ENCODE measurements around the gene ZFYVE28. TPM values are rescaled to one million over a fixed set of nuclear protein-coding genes. Genes with fewer than 3 reads are reported as not detected.

Gene ZFYVE28
- total and polyA plus RNA-seq, 10 of the 15 experiments (the other 5 are each of a cell fraction or from before 2014, with no cell fraction given): 0.06 to 1.9 (median 0.22) TPM; not detected in 1

DNA sequence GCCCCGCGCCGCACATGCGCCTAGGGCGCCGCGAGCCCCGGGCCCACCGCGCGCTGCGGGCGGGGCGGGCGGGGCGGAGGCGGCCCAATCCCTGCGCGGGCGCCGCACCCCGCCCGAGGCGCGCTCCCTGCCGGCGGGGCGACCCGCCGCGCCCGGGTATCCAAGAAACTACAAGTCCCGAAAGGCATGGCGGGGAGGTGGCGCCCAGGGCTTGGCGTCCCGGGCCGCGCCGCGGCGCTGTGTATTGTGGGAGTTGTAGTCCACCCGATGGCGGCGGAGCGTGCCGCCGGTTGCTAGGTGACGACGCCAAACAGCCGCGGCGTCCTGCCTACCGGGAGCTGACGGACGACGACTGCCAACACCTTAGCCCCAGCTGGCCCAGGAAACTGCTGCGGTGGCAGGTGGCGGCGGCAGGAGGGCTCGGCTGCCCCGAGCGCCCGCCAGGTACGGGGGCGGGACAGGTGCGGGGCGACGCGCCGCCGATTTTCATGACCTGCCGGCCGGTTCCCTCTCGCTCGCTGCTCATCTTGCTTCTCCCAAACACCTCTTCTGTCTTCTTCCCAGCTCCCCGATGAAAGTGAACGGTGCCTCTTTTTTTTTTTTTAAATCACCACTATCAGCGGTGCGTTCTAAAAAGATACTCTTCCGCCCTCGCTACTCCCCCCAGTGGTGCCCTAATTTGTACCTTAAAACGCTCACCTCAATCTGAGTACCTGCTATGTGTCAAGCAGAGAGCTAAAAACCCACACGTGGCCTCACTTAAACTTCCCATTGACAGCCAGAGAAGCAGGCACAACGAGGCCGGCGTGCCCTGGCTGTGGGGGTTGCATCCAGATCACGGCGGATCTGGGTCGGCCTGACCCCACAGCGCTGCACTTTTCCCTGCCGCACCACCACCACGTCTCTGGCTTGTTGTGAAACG lies 466 bp upstream of the ZFYVE28 start, which contains the start of gene CFAP99 (continued):
- TF ChIP-seq ZBTB40 (IDR thresholded peaks at IDR 0.05; ENCODE audit: borderline replicate concordance) (no peak), NR2F1 (conservative IDR thresholded peaks at IDR 0.05) (0 out of 2 replicates have a peak, but pooled peaks have one; percentile 5), CEBPZ (IDR thresholded peaks at IDR 0.05; ENCODE audit: low read depth, low read length) (no peak), ZNF217 (IDR thresholded peaks at IDR 0.05) (no peak), CREB1 (IDR thresholded peaks at IDR 0.05; ENCODE audit: low read depth) (peak; percentile 97), ZNF274 (IDR thresholded peaks at IDR 0.05; ENCODE audit: insufficient read depth, insufficient read length) (no peak), ZBTB33 (IDR thresholded peaks at IDR 0.05) (no peak), EZH2 (IDR thresholded peaks at IDR 0.05; ENCODE audit: borderline replicate concordance, control insufficient read depth, low read depth, low read length) (no peak), RAD21 (IDR thresholded peaks at IDR 0.05; ENCODE audit: insufficient read depth, low read depth, low read length) (no peak), TCF12 (IDR thresholded peaks at IDR 0.05; ENCODE audit: low read depth, low read length) (peak; percentile 38; the same call in 1 of the 2 replicates), RCOR1 (conservative IDR thresholded peaks at IDR 0.05; ENCODE audit: low read depth, low read length) (no peak), BHLHE40 (IDR thresholded peaks at IDR 0.05; ENCODE audit: borderline replicate concordance in 1 of 2, low read depth in 2 of 2, low read length in 1 of 2) (peak; percentile 67 to 84), ATF7 (IDR thresholded peaks at IDR 0.05; ENCODE audit: low read depth) (no peak), SP1 (IDR thresholded peaks at IDR 0.05; ENCODE audit: low read depth, low read length) (peak; percentile 49)

Measured in GM12878 (cell line).